GM06990 (cell line): ENCODE results near the gene FIP1L1.
"Not testable (repeated sequence)": the region's sequence is repeated elsewhere in the genome, so short reads cannot be mapped to it uniquely, and the experiment has no call there.

Experiments
- DNase-seq: peaks from one replicate; pipeline ENCODE4 v3.0.0-alpha.2; 2011; ENCODE audit not compliant: insufficient read length; ENCODE audit errors: extremely low read depth
- H3K27me3 ChIP-seq: replicated peaks from 2 replicates; pipeline ENCODE4 v1.6.0; 2011; ENCODE audit warnings: low read length; ENCODE audit not compliant: control insufficient read depth, insufficient read depth
- H3K36me3 ChIP-seq: 2 replicates; pipeline ENCODE4 v1.5.1; 2011; ENCODE audit warnings: low read length; ENCODE audit not compliant: control insufficient read depth, insufficient read depth
- H3K4me3 ChIP-seq: replicated peaks from 2 replicates; pipeline ENCODE4 v1.5.1; 2011; ENCODE audit warnings: low read depth, mild to moderate bottlenecking, control low read depth, low read length
- CTCF ChIP-seq: IDR thresholded peaks from 2 replicates; pipeline ENCODE4 v1.5.1; 2011; ENCODE audit warnings: low read length, control low read depth, mild to moderate bottlenecking, inconsistent platforms; ENCODE audit not compliant: insufficient read depth, poor library complexity, severe bottlenecking

FIP1L1 gene

GRCh38 chr4:53371843-53372521, 5.5 kb upstream of the FIP1L1 start:
- Histone ChIP-seq H3K36me3 (no peaks in the 10 kb centered on the region), H3K27me3 (no peaks in the 10 kb centered on the region), H3K4me3 (no peak overlapping the region)
- DNase-seq: no peak
- no peak for TF ChIP-seq CTCF

DNA sequence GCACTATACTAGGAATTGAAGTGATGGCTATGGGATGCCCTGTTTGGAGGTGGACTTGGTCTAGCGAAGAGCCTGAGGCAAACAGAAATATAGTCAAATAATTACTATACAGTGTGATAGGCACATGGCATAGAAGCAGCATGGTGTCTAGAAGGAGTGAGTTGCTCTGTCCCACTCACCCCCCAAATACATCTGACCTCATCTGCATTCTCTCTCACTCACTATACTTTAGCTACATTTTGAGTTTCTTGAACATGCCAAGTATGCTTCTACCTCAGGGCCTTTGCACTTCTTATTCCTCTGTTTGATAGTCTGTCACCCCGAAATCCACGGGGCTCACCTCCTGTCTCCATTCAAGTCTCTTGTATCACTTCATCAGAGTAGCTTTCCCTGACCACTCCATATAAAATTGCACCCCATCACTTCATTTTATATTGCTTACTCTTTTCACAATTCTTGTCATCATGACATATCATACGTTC, 2.6 kb upstream of the FIP1L1 start:
- Histone ChIP-seq H3K4me3 (no peak overlapping the region), H3K27me3 (no peaks in the 10 kb centered on the region), H3K36me3 (no peaks in the 10 kb centered on the region)
- TF ChIP-seq CTCF: no peak
- DNase-seq: no peak

DNA sequence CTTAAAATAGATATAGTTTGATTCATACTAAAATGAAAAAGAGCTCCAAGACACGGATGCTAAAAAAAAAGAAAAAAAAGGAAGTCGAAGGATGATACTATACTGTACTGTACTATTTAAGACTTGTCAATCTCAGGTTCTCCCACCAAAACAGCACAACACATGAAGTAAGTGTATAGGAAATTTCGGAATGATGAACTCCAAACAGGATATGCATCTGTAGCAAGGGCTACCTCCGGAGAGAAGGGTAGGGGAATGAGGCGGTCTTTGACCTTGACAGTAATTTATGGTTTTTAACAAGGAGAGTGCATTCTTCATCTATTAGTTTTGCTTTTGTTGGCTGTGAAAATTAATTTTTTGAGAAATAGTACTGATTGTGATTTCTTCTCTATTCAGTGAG, 541 bp upstream of the FIP1L1 start:
- H3K36me3 ChIP-seq: no peaks in the 10 kb centered on the region
- no peak for TF ChIP-seq CTCF
- DNase-seq: no peak
- no peaks in the 10 kb centered on the region for H3K27me3 ChIP-seq
- H3K4me3 ChIP-seq: peak overlapping the region; percentile 45

DNA sequence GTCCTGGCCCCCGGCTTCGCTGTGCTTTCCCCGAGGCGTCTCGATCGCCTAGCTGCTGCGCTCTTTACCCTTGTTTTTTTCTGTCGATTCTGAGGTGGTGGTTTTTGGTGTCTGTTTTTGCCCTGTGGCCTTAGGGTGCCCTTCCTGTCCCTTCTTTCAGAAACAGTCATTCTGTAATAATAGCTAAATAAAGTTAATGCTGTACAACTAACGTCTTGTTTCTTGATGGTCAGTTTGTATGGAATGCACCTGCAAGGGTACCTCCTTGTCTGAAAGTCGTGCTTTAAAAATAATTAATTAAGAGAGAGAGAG, 686 bp downstream of the FIP1L1 start:
- no peak for DNase-seq
- TF ChIP-seq CTCF: no peak
- Histone ChIP-seq H3K27me3 (no peaks in the 10 kb centered on the region), H3K4me3 (peak overlapping the region; percentile 87), H3K36me3 (no peaks in the 10 kb centered on the region)

DNA sequence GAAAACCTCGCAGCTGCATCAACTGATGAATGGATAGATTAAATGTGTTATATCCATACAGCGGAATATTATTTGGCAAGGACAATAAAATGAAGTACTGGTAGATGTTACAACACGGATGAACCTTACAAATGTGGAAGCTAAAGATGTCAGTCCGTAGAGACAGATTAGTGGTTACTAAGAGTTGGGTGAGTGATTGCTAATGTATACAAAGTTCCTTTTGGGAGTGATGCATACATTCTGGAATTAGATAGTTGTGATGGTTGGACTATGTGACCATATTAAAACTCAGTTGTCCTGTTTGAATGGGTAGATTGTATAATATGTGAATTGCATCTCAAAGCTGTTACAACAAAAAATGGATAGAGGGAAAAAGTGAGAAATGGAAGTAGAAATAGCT, 2.8 kb downstream of the FIP1L1 start:
- no peak for DNase-seq
- peaks cover 1% of the 10 kb centered on the region for H3K36me3 ChIP-seq
- TF ChIP-seq CTCF: no peak
- H3K4me3 ChIP-seq: no peak overlapping the region
- H3K27me3 ChIP-seq: no peaks in the 10 kb centered on the region

DNA sequence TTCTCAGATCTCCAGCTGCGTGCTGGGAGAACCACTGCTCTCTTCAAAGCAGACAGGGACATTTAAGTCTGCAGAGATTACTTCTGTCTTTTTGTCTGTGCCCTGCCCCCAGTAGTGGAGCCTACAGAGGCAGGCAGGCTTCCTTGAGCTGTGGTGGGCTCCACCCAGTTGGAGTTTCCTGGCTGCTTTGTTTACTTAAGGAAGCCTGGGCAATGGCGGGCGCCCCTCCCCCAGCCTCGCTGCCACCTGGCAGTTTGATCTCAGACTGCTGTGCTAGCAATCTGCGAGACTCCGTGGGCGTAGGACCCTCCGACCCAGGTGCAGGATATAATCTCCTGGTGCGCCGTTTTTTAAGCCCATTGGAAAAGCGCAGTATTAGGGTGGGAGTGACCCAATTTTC, 32.0 kb downstream of the FIP1L1 start:
- DNase-seq, H3K27me3 ChIP-seq, H3K36me3 ChIP-seq, H3K4me3 ChIP-seq: not testable (repeated sequence)
